ENCODE data around the gene SKIC2.

The SKIC2 gene

DNA sequence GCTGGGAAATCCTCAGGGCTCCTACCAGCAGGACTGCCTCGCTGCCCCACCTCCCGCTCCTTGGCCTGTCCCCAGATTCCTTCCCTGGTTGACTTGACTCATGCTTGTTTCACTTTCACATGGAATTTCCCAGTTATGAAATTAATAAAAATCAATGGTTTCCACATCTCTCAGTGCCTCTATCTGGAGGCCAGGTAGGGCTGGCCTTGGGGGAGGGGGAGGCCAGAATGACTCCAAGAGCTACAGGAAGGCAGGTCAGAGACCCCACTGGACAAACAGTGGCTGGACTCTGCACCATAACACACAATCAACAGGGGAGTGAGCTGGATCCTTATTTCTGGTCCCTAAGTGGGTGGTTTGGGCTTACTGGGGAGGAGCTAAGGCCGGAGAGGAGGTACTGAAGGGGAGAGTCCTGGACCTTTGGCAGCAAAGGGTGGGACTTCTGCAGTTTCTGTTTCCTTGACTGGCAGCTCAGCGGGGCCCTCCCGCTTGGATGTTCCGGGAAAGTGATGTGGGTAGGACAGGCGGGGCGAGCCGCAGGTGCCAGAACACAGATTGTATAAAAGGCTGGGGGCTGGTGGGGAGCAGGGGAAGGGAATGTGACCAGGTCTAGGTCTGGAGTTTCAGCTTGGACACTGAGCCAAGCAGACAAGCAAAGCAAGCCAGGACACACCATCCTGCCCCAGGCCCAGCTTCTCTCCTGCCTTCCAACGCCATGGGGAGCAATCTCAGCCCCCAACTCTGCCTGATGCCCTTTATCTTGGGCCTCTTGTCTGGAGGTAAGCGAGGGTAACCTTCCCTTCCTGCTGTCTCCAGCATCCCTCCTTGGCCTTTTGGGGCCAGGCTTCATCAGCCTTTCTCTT, 13.2 kb upstream of the SKIC2 start, which contains the start of gene CFB:
Gene CFB (plus strand): TSS at position 589 of the 863 bp plus-strand sequence. CDS start 127 bp downstream, at position 716.
- peak; percentile 91 for DNase-seq (ENCODE audit: low read depth)

DNA sequence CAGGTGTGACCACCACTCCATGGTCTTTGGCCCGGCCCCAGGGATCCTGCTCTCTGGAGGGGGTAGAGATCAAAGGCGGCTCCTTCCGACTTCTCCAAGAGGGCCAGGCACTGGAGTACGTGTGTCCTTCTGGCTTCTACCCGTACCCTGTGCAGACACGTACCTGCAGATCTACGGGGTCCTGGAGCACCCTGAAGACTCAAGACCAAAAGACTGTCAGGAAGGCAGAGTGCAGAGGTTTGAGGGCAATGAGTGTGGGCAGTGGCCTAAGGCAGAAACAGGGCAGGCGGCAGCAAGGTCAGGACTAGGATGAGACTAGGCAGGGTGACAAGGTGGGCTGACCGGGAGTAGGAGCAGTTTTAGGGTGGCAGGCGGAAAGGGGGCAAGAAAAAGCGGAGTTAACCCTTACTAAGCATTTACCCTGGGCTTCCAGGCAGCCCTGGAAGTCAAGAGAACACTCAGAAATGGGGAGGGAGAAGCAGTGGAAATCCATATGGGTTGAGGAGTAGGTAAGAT, 12.5 kb upstream of the SKIC2 start:
- DNase-seq (ENCODE audit: low read depth) = no peak

DNA sequence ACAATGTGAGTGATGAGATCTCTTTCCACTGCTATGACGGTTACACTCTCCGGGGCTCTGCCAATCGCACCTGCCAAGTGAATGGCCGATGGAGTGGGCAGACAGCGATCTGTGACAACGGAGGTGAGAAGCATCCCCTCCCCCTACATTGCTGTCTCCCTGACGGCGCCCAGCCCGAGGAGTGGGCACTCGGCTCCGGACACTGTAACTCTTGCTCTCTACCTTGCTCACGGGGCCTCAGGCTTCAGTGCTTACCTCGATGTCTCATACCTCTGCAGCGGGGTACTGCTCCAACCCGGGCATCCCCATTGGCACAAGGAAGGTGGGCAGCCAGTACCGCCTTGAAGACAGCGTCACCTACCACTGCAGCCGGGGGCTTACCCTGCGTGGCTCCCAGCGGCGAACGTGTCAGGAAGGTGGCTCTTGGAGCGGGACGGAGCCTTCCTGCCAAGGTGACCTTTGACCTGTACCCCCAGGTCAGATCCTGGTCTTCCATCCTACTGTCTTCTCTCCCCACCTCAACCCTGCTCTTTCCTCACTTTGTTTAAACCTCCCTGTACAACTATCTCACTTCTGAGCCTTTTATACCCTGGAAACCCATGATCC, 11.8 kb upstream of the SKIC2 start:
- no peak for DNase-seq (ENCODE audit: low read depth)

DNA sequence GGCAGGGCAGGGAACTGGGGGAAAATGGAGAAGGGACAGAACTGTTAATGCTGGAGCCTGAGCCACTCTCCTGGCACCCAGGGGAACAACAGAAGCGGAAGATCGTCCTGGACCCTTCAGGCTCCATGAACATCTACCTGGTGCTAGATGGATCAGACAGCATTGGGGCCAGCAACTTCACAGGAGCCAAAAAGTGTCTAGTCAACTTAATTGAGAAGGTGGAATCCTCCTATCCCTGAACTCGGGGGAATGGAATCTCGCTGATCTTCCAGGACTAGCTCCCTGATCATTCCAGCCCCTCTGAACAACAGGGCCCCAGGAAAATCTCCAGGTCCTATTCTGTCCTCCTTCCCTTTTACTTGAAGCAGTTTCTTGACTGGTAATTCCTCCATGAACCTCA, 11.1 kb upstream of the SKIC2 start:
- no peak for DNase-seq (ENCODE audit: low read depth)

DNA sequence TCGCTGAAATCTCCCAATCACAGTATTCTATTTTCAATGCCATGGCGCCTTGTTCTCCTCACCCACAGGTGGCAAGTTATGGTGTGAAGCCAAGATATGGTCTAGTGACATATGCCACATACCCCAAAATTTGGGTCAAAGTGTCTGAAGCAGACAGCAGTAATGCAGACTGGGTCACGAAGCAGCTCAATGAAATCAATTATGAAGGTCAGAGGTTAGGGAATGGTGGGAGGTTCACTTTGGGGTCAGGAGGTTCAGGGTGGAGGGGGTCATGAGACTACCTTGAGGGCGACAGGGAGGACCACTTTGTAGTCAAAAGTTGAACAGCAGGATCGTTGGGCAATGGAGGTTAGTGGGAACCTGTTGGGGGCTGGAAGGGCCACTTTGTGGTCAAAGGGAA, 10.7 kb upstream of the SKIC2 start:
- DNase-seq (ENCODE audit: low read depth) = no peak

DNA sequence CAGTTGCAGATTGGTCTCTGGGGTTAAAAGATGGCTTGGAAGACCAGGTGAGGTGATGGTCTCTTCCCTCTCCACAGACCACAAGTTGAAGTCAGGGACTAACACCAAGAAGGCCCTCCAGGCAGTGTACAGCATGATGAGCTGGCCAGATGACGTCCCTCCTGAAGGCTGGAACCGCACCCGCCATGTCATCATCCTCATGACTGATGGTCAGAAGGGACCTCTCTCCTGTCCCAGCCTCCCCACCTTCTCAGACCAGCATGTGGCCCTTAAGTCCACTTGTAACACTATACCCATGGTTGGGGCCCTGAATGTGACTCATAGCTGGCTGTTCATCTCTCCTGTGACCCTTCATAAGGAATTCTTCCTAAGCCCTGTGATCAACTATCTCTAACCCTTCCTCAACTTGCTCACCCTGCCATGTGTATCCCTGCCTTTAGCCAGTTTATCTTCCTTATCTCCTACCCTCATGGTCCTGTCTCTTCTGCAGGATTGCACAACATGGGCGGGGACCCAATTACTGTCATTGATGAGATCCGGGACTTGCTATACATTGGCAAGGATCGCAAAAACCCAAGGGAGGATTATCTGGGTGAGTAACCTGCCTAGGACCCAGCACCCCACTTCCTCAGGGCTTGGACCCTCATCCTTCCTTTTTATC, 10.1 kb upstream of the SKIC2 start:
- peak; percentile 46 for DNase-seq (ENCODE audit: low read depth)

DNA sequence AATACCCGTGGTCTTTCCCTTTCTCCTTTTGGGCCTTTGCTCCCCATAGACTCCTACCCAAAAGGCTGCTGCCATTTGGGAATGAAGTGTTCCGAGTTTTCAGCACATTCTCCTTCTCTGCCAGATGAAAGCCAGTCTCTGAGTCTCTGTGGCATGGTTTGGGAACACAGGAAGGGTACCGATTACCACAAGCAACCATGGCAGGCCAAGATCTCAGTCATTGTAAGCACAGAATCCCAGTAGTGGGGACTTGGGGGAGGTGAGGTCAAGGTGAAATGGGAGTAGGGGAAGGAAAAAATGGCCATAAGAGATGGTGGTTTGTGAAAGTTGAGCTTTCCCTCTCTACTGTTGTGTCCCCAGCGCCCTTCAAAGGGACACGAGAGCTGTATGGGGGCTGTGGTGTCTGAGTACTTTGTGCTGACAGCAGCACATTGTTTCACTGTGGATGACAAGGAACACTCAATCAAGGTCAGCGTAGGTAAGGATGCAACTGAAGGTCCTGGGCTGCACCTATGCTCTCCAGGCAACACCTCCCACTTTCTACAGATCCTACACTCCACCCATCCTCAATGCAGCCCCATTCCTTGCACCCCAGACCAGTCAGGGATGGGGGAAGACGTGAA, 8.9 kb upstream of the SKIC2 start:
- no peak for DNase-seq (ENCODE audit: low read depth)

DNA sequence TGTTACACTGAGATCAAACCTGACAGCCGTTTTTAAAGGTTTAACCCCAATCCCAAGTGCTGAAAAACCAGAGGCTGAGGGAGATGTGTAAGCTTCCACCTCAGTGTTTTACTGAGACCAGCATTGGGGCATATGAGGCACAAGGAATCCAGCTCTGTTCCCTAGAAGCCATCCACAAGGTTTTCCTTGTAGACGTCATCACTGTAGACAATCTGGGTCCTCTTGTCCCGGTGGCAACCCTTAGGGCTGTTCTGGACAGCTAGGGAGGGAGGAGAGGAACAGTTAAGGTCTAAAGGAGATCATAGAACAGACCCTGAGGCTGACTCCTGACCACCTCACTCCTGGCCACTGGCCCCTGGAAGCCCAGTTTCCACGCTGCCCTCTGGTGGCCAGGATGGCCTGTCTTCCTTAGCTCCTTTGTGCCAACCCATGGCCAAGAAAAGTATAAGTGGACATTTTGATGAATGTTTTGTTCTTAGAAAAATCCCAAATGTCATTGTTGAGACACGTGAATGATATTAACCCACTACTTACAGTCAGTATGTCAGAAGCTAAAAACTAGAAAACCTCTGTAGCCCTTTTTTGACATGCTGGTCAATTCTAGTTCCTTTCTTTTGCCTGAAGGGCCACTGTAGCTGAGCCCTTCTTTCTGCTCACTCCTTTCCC, 6.7 kb upstream of the SKIC2 start:
- DNase-seq (ENCODE audit: low read depth) = peak; percentile 60

DNA sequence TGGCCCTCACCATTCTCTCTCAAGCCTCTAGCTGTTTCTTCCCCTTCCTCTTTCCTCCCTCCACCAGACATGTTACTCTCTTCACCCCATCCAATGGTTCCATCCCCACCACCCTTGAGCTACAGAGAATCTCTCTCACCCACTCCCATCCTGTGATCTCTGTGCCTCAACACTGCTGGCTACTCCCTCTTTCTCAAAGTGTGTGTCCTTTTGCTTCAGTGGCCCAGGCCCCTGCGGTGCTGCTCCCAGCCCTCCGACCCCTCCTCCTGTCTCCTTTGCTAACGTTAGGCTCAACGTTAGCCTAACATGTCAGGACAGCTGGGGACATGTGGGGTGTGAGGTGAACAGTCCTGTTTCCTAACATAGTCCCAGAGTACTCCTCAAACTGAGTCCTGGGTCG, 6.1 kb upstream of the SKIC2 start:
- DNase-seq (ENCODE audit: low read depth) = no peak

DNA sequence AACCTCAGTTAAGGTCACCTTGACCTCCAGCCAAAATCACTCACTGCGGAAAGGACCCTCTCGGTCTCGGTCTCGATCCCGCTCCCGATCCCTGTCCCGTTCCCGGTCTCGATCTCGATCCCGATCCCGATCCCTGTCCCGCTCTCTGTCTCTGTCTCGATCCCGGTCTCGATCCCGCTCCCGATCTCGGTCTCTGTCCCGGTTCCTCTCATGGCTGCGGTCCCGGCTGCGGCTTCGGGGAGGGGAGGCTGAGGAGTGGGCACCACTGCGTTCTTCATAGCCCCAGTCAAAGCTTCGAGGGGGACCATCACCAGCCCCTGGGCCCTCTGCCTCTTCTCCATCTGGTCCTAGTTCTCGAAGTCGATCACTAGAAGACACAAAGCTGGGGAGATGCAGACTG, 4.5 kb upstream of the SKIC2 start:
- no peak for DNase-seq (ENCODE audit: low read depth)

DNA sequence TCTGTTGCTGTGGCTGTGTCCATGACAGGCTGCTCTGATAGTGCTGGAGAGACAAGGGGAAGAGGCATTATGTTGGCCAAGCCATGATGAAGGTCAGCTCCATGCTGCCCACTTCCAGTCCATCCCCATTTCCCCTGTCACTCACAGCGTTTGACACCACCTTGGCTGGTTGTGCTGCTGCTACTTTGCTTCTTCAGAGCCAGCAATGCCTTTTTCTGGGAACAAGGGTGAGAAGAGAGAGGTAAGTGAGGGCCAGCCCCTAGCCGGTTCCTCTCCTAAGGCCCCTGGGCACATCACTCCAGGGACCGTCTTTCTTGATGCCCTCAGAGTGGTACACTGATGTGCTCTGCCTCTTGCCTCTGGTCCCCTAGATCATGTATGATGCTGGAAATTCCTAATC, 2.2 kb upstream of the SKIC2 start:
- no peak for DNase-seq (ENCODE audit: low read depth)

DNA sequence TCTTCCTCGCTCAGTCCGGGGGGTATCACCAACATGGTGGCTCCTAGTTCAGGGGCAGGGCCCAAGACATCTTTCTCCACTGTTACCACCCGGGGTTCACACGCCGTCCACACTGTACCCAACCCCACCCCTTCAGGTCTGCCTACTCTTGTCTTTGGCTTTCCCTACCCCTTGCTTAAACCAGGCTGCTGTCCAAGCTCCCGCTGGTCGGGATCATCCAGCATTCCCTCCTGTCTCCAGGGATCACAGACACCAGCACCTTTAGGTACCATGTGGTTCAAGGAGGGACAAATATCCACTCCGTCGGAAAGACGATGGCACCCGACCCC, 599 bp upstream of the SKIC2 start:
- DNase-seq (ENCODE audit: low read depth) = no peak

DNA sequence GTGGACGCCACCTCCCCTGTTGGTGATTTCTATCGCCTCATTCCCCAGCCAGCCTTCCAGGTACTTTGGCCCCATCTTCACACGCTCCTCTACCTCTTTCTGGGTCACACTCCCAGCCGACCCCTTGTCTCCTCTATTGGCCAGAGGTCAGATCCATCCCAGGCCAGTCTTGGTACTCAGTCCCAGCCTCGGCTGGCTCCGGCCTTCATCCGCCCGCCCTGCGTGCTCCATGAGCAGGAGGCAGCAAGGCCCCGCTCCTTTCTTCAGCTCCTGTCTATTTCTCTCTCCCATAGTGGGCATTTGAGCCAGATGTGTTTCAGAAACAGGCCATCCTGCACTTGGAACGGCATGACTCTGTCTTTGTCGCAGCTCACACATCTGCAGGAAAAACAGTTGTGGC, 2.6 kb downstream of the SKIC2 start:
- DNase-seq (ENCODE audit: low read depth) = no peak

DNA sequence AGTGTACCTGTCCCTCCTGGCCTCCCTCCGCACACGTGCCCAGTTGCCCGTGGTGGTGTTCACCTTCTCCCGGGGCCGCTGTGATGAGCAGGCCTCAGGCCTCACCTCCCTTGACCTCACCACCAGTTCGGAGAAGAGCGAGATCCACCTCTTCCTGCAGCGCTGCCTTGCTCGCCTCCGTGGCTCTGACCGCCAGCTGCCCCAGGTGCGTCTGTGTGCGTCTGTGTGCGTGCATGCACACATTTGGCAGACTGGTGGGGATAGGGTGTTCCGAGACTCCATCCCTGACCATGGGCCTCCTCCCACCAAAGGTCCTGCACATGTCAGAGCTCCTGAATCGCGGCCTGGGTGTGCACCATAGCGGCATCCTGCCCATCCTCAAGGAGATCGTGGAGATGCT, 4.9 kb downstream of the SKIC2 start:
- no peak for DNase-seq (ENCODE audit: low read depth)

DNA sequence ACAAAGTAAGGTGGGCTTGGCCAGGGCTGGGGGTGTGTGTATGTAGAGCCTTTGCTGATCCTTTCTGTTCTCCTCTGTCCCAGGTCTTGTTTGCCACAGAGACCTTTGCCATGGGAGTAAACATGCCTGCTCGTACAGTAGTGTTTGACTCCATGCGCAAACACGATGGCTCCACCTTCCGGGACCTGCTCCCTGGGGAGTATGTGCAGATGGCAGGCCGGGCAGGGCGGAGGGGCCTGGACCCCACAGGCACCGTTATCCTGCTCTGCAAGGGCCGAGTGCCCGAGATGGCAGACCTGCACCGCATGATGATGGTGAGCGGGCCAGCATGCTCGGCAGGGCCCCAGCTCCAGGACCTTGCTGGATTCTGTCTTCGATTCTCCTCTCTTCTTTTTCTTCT, 6.7 kb downstream of the SKIC2 start:
- DNase-seq (ENCODE audit: low read depth) = no peak

DNA sequence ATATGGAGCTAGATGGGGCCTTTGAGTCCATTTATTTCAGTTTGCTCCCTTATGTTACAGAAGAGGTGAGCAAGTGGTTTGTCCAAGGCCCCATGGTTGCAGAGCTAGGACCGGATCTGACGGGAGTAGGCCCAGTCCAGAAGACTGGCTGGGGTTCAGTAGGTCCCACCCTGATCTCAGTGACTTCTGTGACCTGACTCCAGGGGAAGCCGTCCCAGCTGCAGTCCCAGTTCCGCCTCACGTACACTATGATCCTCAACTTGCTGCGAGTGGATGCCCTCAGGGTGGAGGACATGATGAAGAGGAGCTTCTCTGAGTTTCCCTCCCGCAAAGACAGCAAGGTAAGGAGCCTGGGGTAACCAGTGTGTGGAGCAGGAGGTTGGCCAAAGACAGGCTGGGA, 7.5 kb downstream of the SKIC2 start:
- DNase-seq (ENCODE audit: low read depth) = no peak

DNA sequence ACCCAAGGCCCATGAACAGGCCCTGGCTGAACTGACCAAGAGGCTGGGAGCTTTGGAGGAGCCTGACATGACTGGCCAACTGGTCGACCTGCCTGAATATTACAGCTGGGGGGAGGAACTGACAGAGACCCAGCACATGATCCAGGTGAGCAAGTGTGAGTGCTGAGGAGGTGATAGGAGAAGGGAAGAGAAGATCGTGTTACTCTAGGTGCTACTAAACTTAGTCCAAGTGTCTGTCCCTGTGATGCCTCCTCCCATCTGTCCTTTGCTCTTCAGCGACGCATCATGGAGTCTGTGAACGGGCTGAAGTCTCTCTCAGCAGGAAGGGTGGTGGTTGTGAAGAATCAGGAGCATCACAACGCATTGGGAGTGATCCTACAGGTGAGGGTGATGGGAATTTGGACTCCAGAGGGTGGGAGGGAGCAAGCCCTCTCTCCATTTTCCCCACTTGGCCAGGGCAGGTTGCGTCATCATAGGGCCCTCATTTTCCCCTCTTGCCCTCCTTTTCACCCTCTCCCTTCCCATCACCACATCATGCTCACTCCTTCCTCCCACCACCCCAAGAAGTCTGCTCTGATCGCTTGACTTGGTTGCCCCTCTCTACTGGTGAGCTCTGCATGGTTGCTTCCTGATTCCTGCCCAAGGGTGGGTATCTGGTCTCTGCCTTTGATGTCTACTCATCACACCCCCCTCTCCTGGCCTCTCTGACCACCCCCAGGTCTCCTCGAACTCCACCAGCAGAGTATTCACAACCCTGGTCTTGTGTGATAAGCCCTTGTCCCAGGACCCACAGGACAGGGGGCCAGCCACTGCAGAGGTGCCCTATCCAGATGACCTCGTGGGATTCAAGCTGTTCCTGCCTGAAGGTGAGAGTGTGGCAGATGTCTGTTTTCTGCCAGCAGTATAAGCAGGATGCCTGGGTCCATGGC, 8.3 kb downstream of the SKIC2 start:
- no peak for DNase-seq (ENCODE audit: low read depth)

DNA sequence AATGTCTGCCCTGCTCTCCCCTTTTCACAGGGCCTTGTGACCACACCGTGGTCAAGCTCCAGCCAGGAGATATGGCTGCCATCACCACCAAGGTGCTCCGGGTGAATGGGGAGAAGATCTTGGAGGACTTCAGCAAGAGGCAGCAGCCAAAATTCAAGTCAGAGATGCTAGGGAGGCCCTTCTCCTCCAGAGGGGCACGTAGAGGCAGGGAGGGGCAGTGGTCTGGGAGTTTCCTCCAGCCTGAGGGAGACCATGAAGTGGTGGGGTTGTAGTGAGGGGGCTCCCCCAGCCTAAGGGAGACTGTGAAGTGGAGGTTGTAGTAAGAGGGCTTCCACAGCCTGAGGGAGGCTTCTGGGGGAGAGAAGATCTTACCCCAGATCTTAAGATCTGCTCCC, 8.9 kb downstream of the SKIC2 start:
- DNase-seq (ENCODE audit: low read depth) = no peak

DNA sequence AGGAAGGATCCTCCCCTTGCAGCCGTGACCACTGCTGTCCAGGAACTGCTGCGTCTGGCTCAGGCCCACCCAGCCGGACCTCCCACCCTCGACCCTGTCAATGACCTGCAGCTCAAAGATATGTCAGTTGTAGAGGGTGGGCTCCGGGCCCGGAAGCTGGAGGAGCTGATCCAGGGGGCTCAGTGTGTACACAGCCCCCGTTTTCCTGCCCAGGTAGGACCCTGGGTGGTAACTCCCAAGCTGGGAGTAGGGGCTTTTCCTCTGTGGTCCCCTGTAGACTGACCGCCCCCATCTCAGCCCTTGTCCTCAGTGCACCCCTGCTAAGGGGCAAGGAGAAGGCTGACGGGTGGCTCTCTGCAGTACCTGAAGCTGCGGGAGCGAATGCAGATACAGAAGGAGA, 9.4 kb downstream of the SKIC2 start:
- DNase-seq (ENCODE audit: low read depth) = no peak

DNA sequence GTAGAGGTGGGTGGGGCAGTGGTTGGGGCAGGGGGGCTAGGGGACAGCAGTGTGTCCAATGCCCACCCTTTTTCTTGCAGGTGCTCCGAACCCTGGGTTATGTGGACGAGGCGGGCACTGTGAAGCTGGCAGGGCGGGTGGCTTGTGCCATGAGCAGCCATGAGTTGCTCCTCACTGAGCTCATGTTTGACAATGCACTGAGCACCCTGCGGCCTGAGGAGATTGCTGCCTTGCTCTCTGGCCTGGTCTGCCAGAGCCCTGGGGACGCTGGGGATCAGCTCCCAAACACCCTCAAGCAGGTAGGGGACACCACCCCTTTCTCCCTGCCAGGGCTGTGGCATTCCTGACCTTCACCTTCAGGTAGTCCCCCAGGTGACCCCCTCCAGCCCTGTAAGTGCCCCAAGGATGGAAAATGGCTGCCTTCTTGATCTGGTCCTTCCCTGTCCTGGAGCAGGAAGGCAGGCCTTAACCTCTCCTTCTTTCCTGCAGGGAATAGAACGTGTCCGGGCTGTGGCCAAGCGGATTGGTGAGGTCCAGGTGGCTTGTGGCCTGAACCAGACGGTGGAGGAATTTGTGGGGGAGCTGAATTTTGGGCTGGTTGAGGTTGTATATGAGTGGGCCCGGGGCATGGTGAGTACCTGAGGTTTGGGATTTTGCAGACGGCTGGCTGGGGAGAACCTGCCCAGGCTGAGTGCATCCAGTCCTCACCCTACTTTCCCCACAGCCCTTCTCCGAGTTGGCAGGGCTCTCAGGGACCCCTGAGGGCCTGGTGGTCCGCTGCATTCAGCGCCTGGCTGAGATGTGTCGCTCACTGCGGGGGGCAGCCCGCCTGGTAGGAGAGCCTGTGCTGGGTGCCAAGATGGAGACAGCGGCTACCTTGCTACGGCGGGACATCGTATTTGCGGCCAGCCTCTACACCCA, 10.1 kb downstream of the SKIC2 start:
- no peak for DNase-seq (ENCODE audit: low read depth)

Measured in stromal cell of bone marrow (primary cell).